Endothelial cell of umbilical vein (primary cell): ENCODE data around the gene SP140. TPM values are rescaled to one million over a fixed set of nuclear protein-coding genes. Genes with fewer than 3 reads are reported as not detected.

ENCODE experiments used
- BruUV-seq: library from RNA; stranded (reverse); fragments of 400-500 nt; replicated peaks from 2 replicates; lab custom pipeline; 2021; lab: Mats Ljungman, UMichigan
- CTCF ChIA-PET: fragments of 300-600, 350-600 bp; sonication (Branson Sonifier 250); formaldehyde crosslinking; loops from one replicate; lab custom pipeline; 2021; ENCODE audit warnings: antibody characterized with exemption, inconsistent platforms; lab: Charles Lee
- POLR2A ChIA-PET: fragments of 300-600, 350-600 bp; sonication (Branson Sonifier 250); formaldehyde crosslinking; loops from one replicate; lab custom pipeline; 2021; ENCODE audit warnings: antibody characterized with exemption, inconsistent platforms; lab: Charles Lee
- DNase-seq: peaks from one replicate; pipeline ENCODE4 v3.0.0-alpha.2; 2011; ENCODE audit warnings: low read depth, low spot score
- FAIRE-seq: peaks from 2 replicates; lab custom pipeline; 2011; peaks lifted over from hg19 to GRCh38; lab: Jason Lieb, UNC
- H2AFZ ChIP-seq: 2 replicates; pipeline ENCODE4 v1.6.0; 2012; ENCODE audit warnings: low read depth, low read length, control low read depth, inconsistent platforms
- H3K27ac ChIP-seq: 2 replicates; pipeline ENCODE4 v1.5.1; 2011; ENCODE audit warnings: low read depth, mild to moderate bottlenecking, control low read depth, low read length, moderate library complexity; ENCODE audit not compliant: insufficient read depth
- H3K27me3 ChIP-seq, 2 experiments: 2 replicates each; pipeline versions ENCODE4 v1.6.0 to v1.6.1; 2011; ENCODE audit warnings: low read length in 2 of 2, mixed read lengths in 1 of 2; ENCODE audit not compliant: control insufficient read depth in 2 of 2, insufficient read depth in 2 of 2
- H3K36me3 ChIP-seq, 2 experiments: 2 replicates in 1 of 2; 3 replicates in 1 of 2; pipeline ENCODE4 v1.5.1; 2011; ENCODE audit warnings: low read length in 2 of 2, mild to moderate bottlenecking in 1 of 2, moderate library complexity in 1 of 2; ENCODE audit not compliant: control insufficient read depth in 2 of 2, insufficient read depth in 2 of 2; ENCODE audit errors: extremely low read depth in 1 of 2
- H3K4me1 ChIP-seq: 3 replicates; pipeline ENCODE4 v1.5.1; 2011; ENCODE audit warnings: mild to moderate bottlenecking, low read length; ENCODE audit not compliant: control insufficient read depth, insufficient read depth; ENCODE audit errors: extremely low read depth
- H3K4me2 ChIP-seq: 2 replicates; pipeline ENCODE4 v1.6.1; 2011; ENCODE audit warnings: low read length, control low read depth, mixed read lengths; ENCODE audit not compliant: insufficient read depth
- H3K4me3 ChIP-seq, 3 experiments: fragments of 200-600 bp in 1 of 3; sonication (generic), shearing (Covaris generic) in 1 of 3; replicated peaks in 1 of 3; 2 replicates each; pipeline ENCODE4 v1.5.1; 2011 to 2016; ENCODE audit warnings: control low read depth in 3 of 3, low read length in 3 of 3, mild to moderate bottlenecking in 2 of 3, inconsistent platforms in 1 of 3, low read depth in 1 of 3, moderate library complexity in 1 of 3; ENCODE audit not compliant: insufficient read depth in 1 of 3
- H3K79me2 ChIP-seq: 2 replicates; pipeline ENCODE4 v1.6.0; 2012; ENCODE audit warnings: low read length, inconsistent platforms; ENCODE audit not compliant: control insufficient read depth, insufficient read depth
- H3K9ac ChIP-seq: replicated peaks from 2 replicates; pipeline ENCODE3; 2011; ENCODE audit warnings: low read length, control low read depth; ENCODE audit not compliant: insufficient read depth; ENCODE audit errors: extremely low read depth
- H3K9me1 ChIP-seq: replicated peaks from 3 replicates; pipeline ENCODE4 v1.6.0; 2011; ENCODE audit warnings: mild to moderate bottlenecking, low read length; ENCODE audit not compliant: control insufficient read depth, insufficient read depth; ENCODE audit errors: extremely low read depth
- H3K9me3 ChIP-seq: replicated peaks from 2 replicates; pipeline ENCODE4 v1.5.1; 2012; ENCODE audit warnings: low read length, inconsistent platforms; ENCODE audit not compliant: control insufficient read depth, insufficient read depth
- H4K20me1 ChIP-seq: replicated peaks from 2 replicates; pipeline ENCODE3; 2011; ENCODE audit warnings: mild to moderate bottlenecking, low read length; ENCODE audit not compliant: control insufficient read depth, insufficient read depth; ENCODE audit errors: extremely low read depth
- CTCF ChIP-seq, 2 donors: IDR thresholded peaks; 1 replicate in 1 of 2; 2 replicates in 1 of 2; pipeline ENCODE4 v1.5.1; 2011; ENCODE audit warnings: low read length in 2 of 2, mild to moderate bottlenecking in 2 of 2, moderate library complexity in 2 of 2, control low read depth in 1 of 2, inconsistent platforms in 1 of 2, low read depth in 1 of 2; ENCODE audit not compliant: insufficient read depth in 1 of 2; ENCODE audit errors: extremely low read depth in 1 of 2
- EZH2 ChIP-seq: IDR thresholded peaks from 2 replicates; pipeline ENCODE4 v1.6.1; 2012; ENCODE audit warnings: borderline replicate concordance, low read depth, mild to moderate bottlenecking, moderate library complexity, low read length, inconsistent platforms; ENCODE audit not compliant: severe bottlenecking
- FOS ChIP-seq: IDR thresholded peaks from 2 replicates; pipeline ENCODE4 v1.6.1; 2011; ENCODE audit warnings: mild to moderate bottlenecking, low read length, moderate library complexity, borderline replicate concordance; ENCODE audit not compliant: insufficient read depth
- GATA2 ChIP-seq: IDR thresholded peaks from 2 replicates; pipeline ENCODE4 v1.7.0; 2011; ENCODE audit warnings: low read depth, mild to moderate bottlenecking, moderate library complexity, mixed read lengths, low read length; ENCODE audit not compliant: insufficient read length, insufficient read depth
- JUN ChIP-seq: IDR thresholded peaks from 2 replicates; pipeline ENCODE4 v1.6.1; 2011; ENCODE audit warnings: borderline replicate concordance, low read depth; ENCODE audit not compliant: insufficient read length, insufficient read depth
- MAX ChIP-seq: IDR thresholded peaks from 2 replicates; pipeline ENCODE4 v1.6.1; 2011; ENCODE audit not compliant: insufficient read depth, insufficient read length
- MYC ChIP-seq: IDR thresholded peaks from one replicate; pipeline ENCODE4 v1.6.1; 2011; ENCODE audit warnings: mild to moderate bottlenecking, low read depth, low read length
- POLR2A ChIP-seq: IDR thresholded peaks from 2 replicates; pipeline ENCODE4 v1.6.1; 2012; ENCODE audit warnings: low read depth, mild to moderate bottlenecking, control low read depth, low read length
- POLR2AphosphoS5 ChIP-seq: IDR thresholded peaks from 2 replicates; pipeline ENCODE4 v1.6.1; 2012; ENCODE audit warnings: low read depth, mild to moderate bottlenecking, control low read depth, low read length, moderate library complexity; ENCODE audit not compliant: insufficient read depth
- dilution Hi-C: fragments of 300-500 bp; cut with MboI; formaldehyde crosslinking; loops from one replicate; pipeline ENCODE4 v1.15.0; 2019; ENCODE audit warnings: low sequenced_read_pairs; ENCODE audit not compliant: extremely low pct_ligation_motif_present
- intact Hi-C: fragments of 100-400 bp; cut with micrococcal nuclease; formaldehyde crosslinking; loops from one replicate; pipeline ENCODE4 v1.10.0; 2022
- polyA plus RNA-seq, 4 experiments: library from polyadenylated mRNA; depleted of rRNA in 3 of 4; stranded (reverse) in 3 of 4; unstranded in 1 of 4; fragments of >200 nt; gene quantifications; 2 replicates each; pipeline versions ENCODE4 v1.2.1 to v1.2.3, GENCODE V29; 2011 to 2012; ENCODE audit warnings: missing spikeins in 1 of 4
- total RNA-seq: library from RNA; stranded (reverse); gene quantifications from 2 replicates; pipeline ENCODE4 v1.2.3, GENCODE V29; 2021

The SP140 gene
- total and polyA plus RNA-seq, 2 donors (not counting 3 experiments of a cell fraction or from before 2014, with no cell fraction given) = not detected

GRCh38 chr2:230184727-230185578 is 40.6 kb upstream of the SP140 start:
- no peaks in the 10 kb centered on the region for H3K9me1 ChIP-seq
- H3K36me3 ChIP-seq = no peaks in the 10 kb centered on the region
- no peak overlapping the region for H3K27ac ChIP-seq
- ChIA-PET POLR2A (no interaction called here), CTCF (no interaction called here)
- H2AFZ ChIP-seq = no peak overlapping the region
- intact Hi-C loops = no loop called here
- H3K9ac ChIP-seq = no peak overlapping the region
- no peaks in the 10 kb centered on the region for H3K27me3 ChIP-seq
- DNase-seq = no peak
- no peaks in the 10 kb centered on the region for H3K9me3 ChIP-seq
- no peak overlapping the region for H3K4me2 ChIP-seq
- no peak for FAIRE-seq
- no peak overlapping the region for H3K4me3 ChIP-seq
- H3K79me2 ChIP-seq = no peaks in the 10 kb centered on the region
- no TSS peak for BruUV-seq
- dilution Hi-C loops = no loop called here
- H3K4me1 ChIP-seq = no peaks in the 10 kb centered on the region
- no peaks in the 10 kb centered on the region for H4K20me1 ChIP-seq
- TF ChIP-seq EZH2 = no peak
- TF ChIP-seq GATA2 = no peak
- no peak for TF ChIP-seq MYC
- TF ChIP-seq CTCF (IDR thresholded peaks at IDR 0.05; ENCODE audit: extremely low read depth in 1 of 2, insufficient read depth in 1 of 2, low read depth in 1 of 2, low read length in 2 of 2) = no peak
- no peak for TF ChIP-seq JUN
- no peak for TF ChIP-seq FOS
- no peak for TF ChIP-seq POLR2A
- TF ChIP-seq MAX = no peak
- no peak for TF ChIP-seq POLR2AphosphoS5
